ENCODE data around the gene PLAAT1.

PLAAT1 gene

DNA sequence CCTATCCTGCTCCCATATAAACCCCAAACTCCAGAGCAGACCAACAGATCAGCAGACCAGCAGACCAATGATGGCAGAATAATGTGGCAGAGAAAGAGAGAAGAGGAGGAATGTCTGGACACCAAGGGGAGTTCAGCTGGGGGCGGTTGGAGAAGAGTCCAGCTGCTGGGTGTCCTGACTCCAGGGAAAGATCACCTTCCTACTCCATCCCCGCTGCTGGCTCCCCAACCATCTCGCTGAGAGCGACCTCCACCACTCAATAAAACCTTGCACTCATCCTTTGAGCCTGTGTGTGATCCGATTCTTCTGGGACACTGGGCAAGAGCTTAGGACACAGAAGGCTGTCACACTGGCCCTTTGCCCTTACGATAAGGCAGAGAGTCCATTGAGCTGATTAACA, 12.8 kb upstream of the PLAAT1 start:
- H3K27me3 ChIP-seq (replicated peaks; ENCODE audit: control insufficient read depth, insufficient read depth, low read length) = peaks cover 3% of the 10 kb centered on the region
- no peaks in the 10 kb centered on the region for H3K36me3 ChIP-seq (ENCODE audit: control insufficient read depth, insufficient read depth, low read length, severe bottlenecking)
- H3K9ac ChIP-seq (ENCODE audit: low read length) = no peak overlapping the region
- no peak for DNase-seq (ENCODE audit: low read depth)
- no peaks in the 10 kb centered on the region for H3K4me1 ChIP-seq (ENCODE audit: control insufficient read depth, insufficient read depth, low read length)
- H3K4me3 ChIP-seq (ENCODE audit: low read length) = no peak overlapping the region
- no peaks in the 10 kb centered on the region for H3K9me3 ChIP-seq (ENCODE audit: control insufficient read depth, low read length)

DNA sequence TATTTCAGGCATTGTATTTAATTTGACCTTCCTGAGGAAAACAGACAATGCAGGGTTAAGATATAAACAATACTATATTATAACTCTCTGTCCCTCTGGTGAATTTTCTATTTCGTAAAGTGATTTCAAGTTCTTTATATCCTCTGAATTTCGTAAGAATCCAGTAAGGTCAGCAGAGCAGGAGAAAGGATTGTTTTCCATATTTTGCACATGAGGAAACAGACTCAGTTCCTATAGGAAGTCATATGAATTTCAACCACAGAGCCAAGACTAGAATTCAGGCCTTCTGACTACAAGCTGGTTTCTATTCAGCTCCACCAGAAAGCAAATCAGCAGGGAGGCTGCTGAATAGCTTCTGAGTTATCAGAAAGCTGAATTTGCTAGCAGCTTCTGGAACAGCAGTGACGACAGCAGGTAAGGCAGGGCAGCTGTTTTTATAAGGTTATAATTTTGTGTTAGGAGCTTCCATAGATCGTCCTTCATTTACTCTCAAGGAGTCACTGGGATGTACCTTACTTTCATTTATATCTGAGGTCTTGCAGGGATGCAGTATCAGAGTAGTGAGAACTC, 11.1 kb upstream of the PLAAT1 start:
- peaks cover 7% of the 10 kb centered on the region for H3K27me3 ChIP-seq (replicated peaks; ENCODE audit: control insufficient read depth, insufficient read depth, low read length)
- no peak overlapping the region for H3K4me3 ChIP-seq (ENCODE audit: low read length)
- no peak overlapping the region for H3K9ac ChIP-seq (ENCODE audit: low read length)
- no peak for DNase-seq (ENCODE audit: low read depth)
- H3K36me3 ChIP-seq (ENCODE audit: control insufficient read depth, insufficient read depth, low read length, severe bottlenecking) = no peaks in the 10 kb centered on the region
- H3K9me3 ChIP-seq (ENCODE audit: control insufficient read depth, low read length) = no peaks in the 10 kb centered on the region
- H3K4me1 ChIP-seq (ENCODE audit: control insufficient read depth, insufficient read depth, low read length) = no peaks in the 10 kb centered on the region

DNA sequence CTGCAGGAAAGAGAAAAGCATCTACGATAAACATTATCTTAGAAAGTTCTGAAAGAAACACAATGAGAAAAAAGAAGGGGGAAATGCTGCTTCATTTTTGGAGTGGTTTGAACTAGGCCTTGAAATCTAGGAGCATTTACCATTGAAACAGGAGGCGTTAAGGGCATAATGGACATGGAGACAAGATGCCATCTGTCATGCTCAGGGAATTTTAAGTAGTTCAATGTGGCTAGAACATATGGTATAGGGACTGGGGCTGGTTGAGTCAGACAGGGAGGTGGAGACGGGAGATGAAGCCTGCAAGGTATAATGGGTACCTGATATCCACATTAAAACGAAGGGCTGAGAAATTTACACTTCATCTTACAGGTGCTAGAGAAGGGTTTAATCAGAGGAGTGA, 10.4 kb upstream of the PLAAT1 start:
- no peaks in the 10 kb centered on the region for H3K9me3 ChIP-seq (ENCODE audit: control insufficient read depth, low read length)

DNA sequence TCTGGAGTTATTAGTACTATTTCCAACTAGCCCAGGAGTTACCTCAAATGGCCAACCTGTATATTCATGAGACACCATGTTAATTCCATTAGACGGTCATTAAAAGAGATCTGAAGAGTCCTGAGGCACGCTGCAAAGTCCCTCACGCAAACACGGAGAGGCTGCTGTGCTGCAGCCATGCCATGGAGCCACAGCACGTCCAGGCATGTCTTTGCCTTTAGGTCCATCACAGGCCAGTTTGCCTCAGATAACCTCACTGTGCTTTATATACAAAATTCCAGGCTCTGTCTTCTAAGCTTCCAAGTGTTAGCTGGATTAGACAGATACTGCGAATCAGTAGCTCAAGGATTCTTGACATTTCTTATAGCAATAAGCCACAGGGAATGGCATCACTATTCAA, 9.8 kb upstream of the PLAAT1 start:
- no peak for DNase-seq (ENCODE audit: low read depth)

More for the DNA sequence above, 10.4 kb upstream of the PLAAT1 start:
- Histone ChIP-seq H3K9ac (ENCODE audit: low read length) (no peak overlapping the region), H3K27me3 (replicated peaks; ENCODE audit: control insufficient read depth, insufficient read depth, low read length) (peaks cover 7% of the 10 kb centered on the region), H3K4me3 (ENCODE audit: low read length) (no peak overlapping the region), H3K4me1 (ENCODE audit: control insufficient read depth, insufficient read depth, low read length) (no peaks in the 10 kb centered on the region), H3K36me3 (ENCODE audit: control insufficient read depth, insufficient read depth, low read length, severe bottlenecking) (no peaks in the 10 kb centered on the region)
- no peak for DNase-seq (ENCODE audit: low read depth)

DNA sequence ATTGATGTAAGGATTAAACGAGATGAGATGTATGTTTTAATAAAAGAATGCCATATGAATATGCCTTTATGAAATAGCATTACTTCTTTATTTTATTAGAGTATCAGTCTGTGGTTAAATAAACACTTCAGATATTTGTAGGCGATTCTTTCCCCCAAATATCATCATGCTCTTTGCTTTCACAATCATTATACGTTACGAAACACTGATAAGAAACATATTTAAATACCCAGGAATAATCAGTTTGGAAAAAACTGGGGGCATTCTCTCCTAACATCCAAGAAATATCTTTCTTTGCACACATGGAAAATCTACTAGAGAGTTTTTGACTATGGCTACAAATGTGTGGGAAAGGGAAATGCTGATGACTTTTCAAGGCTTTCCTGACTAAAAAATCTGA, 4.4 kb upstream of the PLAAT1 start:
- H3K4me3 ChIP-seq (ENCODE audit: low read length) = no peak overlapping the region
- no peaks in the 10 kb centered on the region for H3K9me3 ChIP-seq (ENCODE audit: control insufficient read depth, low read length)
- H3K36me3 ChIP-seq (ENCODE audit: control insufficient read depth, insufficient read depth, low read length, severe bottlenecking) = no peaks in the 10 kb centered on the region
- no peak for DNase-seq (ENCODE audit: low read depth)
- peaks cover 3% of the 10 kb centered on the region for H3K27me3 ChIP-seq (replicated peaks; ENCODE audit: control insufficient read depth, insufficient read depth, low read length)
- H3K9ac ChIP-seq (ENCODE audit: low read length) = no peak overlapping the region
- peaks cover 13% of the 10 kb centered on the region for H3K4me1 ChIP-seq (ENCODE audit: control insufficient read depth, insufficient read depth, low read length)

More for the DNA sequence above, 9.8 kb upstream of the PLAAT1 start:
- Histone ChIP-seq H3K27me3 (replicated peaks; ENCODE audit: control insufficient read depth, insufficient read depth, low read length) (peaks cover 7% of the 10 kb centered on the region), H3K4me1 (ENCODE audit: control insufficient read depth, insufficient read depth, low read length) (peaks cover under 1% of the 10 kb centered on the region), H3K36me3 (ENCODE audit: control insufficient read depth, insufficient read depth, low read length, severe bottlenecking) (no peaks in the 10 kb centered on the region), H3K9me3 (ENCODE audit: control insufficient read depth, low read length) (no peaks in the 10 kb centered on the region), H3K4me3 (ENCODE audit: low read length) (no peak overlapping the region), H3K9ac (ENCODE audit: low read length) (no peak overlapping the region)

DNA sequence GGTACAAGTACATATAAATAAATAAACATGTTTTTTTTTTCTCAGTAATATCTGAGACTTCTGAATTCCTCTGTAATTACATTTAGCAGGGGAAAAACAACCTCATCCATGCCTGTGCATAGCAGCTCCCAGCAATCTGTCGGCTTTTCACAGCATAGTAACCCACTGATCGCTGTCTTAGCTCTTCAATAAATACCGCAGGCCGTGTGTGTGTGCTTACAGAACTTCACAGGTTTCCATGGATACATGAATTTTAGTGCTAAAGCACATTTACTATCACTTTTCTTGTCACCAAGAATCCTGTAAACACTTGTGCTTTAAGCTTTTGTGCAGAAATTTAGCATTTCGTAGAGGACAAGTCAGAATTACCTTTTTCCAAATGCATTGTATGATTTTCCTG, 4.0 kb upstream of the PLAAT1 start:
- no peak for DNase-seq (ENCODE audit: low read depth)
- H3K9ac ChIP-seq (ENCODE audit: low read length) = no peak overlapping the region
- no peaks in the 10 kb centered on the region for H3K9me3 ChIP-seq (ENCODE audit: control insufficient read depth, low read length)
- no peak overlapping the region for H3K4me3 ChIP-seq (ENCODE audit: low read length)
- no peaks in the 10 kb centered on the region for H3K36me3 ChIP-seq (ENCODE audit: control insufficient read depth, insufficient read depth, low read length, severe bottlenecking)
- H3K4me1 ChIP-seq (ENCODE audit: control insufficient read depth, insufficient read depth, low read length) = peaks cover 13% of the 10 kb centered on the region
- H3K27me3 ChIP-seq (replicated peaks; ENCODE audit: control insufficient read depth, insufficient read depth, low read length) = peaks cover 3% of the 10 kb centered on the region

DNA sequence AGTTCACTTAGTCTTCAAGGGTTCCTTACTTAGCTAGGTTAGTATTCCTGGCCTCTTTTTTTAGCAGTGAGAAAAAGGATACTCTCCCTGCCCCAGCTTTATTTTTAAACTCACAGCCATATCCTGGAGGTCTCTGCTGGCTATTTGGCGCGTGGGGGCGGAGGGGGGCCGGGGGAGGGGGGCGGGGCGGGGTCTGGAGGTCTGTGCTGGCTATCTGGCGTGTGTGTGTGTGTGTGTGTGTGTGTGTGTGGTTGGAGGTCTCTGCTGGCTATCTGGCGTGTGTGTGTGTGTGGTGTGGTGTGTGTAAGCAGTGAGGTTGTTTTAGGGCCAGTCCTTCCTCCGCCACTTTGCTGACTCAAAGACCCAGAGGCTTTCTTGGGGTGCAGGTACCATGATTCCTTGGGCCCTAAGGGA, 579 bp upstream of the PLAAT1 start:
- peak overlapping the region; percentile 78 for H3K4me3 ChIP-seq (ENCODE audit: low read length)

DNA sequence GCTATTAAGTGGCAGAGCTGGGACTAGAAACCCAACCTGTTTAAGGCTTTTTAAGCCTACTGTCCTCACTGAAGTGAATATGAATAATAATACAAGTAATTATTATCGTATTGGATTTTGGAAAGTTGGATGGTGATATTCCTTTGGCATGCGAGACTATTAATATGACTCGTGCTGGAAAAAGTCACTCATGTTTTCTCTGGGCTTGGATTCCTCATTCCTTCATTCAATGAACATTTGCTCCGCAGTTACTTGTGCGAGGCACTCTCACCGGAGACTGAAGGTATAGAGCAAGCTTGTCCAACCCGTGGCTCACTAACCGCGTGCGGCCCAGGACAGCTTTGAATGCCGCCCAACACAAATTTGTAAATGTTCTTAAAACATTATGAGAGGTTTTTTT, 694 bp downstream of the PLAAT1 start:
- no peak overlapping the region for H3K9ac ChIP-seq (ENCODE audit: low read length)
- no peaks in the 10 kb centered on the region for H3K36me3 ChIP-seq (ENCODE audit: control insufficient read depth, insufficient read depth, low read length, severe bottlenecking)
- peaks cover 7% of the 10 kb centered on the region for H3K4me1 ChIP-seq (ENCODE audit: control insufficient read depth, insufficient read depth, low read length)
- peak overlapping the region; percentile 75 for H3K4me3 ChIP-seq (ENCODE audit: low read length)
- H3K9me3 ChIP-seq (ENCODE audit: control insufficient read depth, low read length) = no peaks in the 10 kb centered on the region
- peaks cover 8% of the 10 kb centered on the region for H3K27me3 ChIP-seq (replicated peaks; ENCODE audit: control insufficient read depth, insufficient read depth, low read length)
- no peak for DNase-seq (ENCODE audit: low read depth)

More for the DNA sequence above, 579 bp upstream of the PLAAT1 start:
- Histone ChIP-seq H3K9me3 (ENCODE audit: control insufficient read depth, low read length) (no peaks in the 10 kb centered on the region), H3K27me3 (replicated peaks; ENCODE audit: control insufficient read depth, insufficient read depth, low read length) (peaks cover 8% of the 10 kb centered on the region), H3K4me1 (ENCODE audit: control insufficient read depth, insufficient read depth, low read length) (peaks cover 13% of the 10 kb centered on the region), H3K9ac (ENCODE audit: low read length) (peak overlapping the region; percentile 56), H3K36me3 (ENCODE audit: control insufficient read depth, insufficient read depth, low read length, severe bottlenecking) (no peaks in the 10 kb centered on the region)
- DNase-seq (ENCODE audit: low read depth) = no peak

DNA sequence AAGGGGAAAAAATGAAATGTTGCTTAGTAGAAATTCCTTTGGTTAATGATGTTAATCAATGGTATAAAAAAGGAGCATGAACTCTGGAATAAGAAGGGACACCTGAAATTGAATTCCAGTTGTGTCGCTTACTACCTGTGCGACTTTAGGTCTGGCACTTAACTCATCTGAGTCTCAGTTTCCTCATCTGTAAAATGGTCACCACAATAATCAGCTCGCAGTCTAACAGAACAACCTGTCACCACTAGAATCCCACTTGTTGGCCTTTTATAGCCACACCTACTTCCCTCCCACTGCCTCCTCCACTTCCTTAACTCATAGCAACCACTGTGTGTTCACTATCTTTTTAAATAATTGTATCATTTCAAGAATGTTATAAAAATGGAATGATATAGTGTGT, 2.5 kb downstream of the PLAAT1 start:
- peaks cover 8% of the 10 kb centered on the region for H3K27me3 ChIP-seq (replicated peaks; ENCODE audit: control insufficient read depth, insufficient read depth, low read length)
- no peak overlapping the region for H3K9ac ChIP-seq (ENCODE audit: low read length)
- H3K4me1 ChIP-seq (ENCODE audit: control insufficient read depth, insufficient read depth, low read length) = peaks cover 4% of the 10 kb centered on the region
- H3K36me3 ChIP-seq (ENCODE audit: control insufficient read depth, insufficient read depth, low read length, severe bottlenecking) = no peaks in the 10 kb centered on the region
- H3K9me3 ChIP-seq (ENCODE audit: control insufficient read depth, low read length) = peaks cover 16% of the 10 kb centered on the region
- no peak overlapping the region for H3K4me3 ChIP-seq (ENCODE audit: low read length)
- DNase-seq (ENCODE audit: low read depth) = no peak

DNA sequence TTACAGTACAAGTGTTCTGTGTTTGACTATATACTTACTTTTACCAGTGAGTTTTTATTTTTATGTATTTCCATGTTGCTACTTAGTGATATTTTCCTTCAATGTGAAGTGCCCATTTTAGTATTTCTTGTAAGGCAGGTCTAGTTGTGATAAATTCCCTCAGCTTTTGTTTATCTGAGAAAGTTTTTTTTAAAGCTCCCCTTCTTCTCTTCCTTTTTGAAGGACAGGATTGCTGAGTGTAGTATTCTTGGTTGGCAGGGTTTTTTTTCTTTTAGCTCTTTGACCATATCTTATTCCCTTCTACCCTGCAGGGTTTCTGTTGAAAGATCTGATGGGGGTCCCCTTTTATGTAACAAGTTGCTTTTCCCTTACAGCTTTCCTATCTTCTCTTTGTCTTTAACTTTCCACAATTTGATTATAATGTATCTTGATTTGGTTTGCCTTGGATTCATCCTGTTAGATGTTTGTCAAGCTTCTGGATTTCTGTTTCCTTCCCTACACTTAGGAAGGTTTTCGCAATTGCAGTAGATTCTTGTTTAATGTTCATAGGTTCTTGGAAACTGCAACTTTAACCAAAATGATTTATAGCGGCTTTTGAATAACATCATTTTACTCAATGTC, 7.9 kb downstream of the PLAAT1 start:
- DNase-seq (ENCODE audit: low read depth) = no peak
- H3K4me3 ChIP-seq (ENCODE audit: low read length) = no peak overlapping the region
- no peaks in the 10 kb centered on the region for H3K4me1 ChIP-seq (ENCODE audit: control insufficient read depth, insufficient read depth, low read length)
- no peak overlapping the region for H3K9ac ChIP-seq (ENCODE audit: low read length)
- H3K27me3 ChIP-seq (replicated peaks; ENCODE audit: control insufficient read depth, insufficient read depth, low read length) = no peaks in the 10 kb centered on the region
- no peaks in the 10 kb centered on the region for H3K36me3 ChIP-seq (ENCODE audit: control insufficient read depth, insufficient read depth, low read length, severe bottlenecking)
- H3K9me3 ChIP-seq (ENCODE audit: control insufficient read depth, low read length) = peaks cover 34% of the 10 kb centered on the region

DNA sequence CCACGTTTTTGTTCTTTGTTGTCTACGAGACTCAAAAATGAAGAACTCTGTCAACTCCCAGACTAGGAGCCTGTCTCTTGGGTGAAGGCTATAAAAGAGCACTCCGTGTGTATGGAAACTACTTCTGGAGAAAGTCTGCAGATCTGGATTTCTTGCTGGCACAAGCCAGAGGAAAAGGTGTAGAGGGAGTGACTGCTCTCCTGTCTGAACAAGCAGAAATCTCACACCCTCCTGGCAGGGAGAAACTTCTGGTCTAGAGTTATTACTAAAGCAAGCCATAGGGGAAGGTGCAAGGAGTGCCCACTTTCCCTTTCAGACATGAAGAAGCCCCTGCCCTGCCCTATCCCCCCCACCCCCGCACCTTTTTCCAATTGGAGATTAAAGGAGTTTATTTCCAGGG, 9.5 kb downstream of the PLAAT1 start:
- Histone ChIP-seq H3K36me3 (ENCODE audit: control insufficient read depth, insufficient read depth, low read length, severe bottlenecking) (no peaks in the 10 kb centered on the region), H3K27me3 (replicated peaks; ENCODE audit: control insufficient read depth, insufficient read depth, low read length) (no peaks in the 10 kb centered on the region), H3K4me1 (ENCODE audit: control insufficient read depth, insufficient read depth, low read length) (no peaks in the 10 kb centered on the region), H3K4me3 (ENCODE audit: low read length) (no peak overlapping the region), H3K9ac (ENCODE audit: low read length) (no peak overlapping the region), H3K9me3 (ENCODE audit: control insufficient read depth, low read length) (peaks cover 34% of the 10 kb centered on the region)
- DNase-seq (ENCODE audit: low read depth) = no peak

All from adipocyte (in vitro differentiated cells).